WTC11 (cell line): Measurements from ENCODE around the gene GEMIN5. TPM values are rescaled to one million over a fixed set of nuclear protein-coding genes. Genes with fewer than 3 reads are reported as not detected.

Experiments used
- ATAC-seq: fragments of 200-7000 bp; cut with Tn5 transposase; 2 replicates; pipeline ENCODE4 v1.10.0; 2021; ENCODE audit warnings: mild to moderate bottlenecking, moderate library complexity
- CTCF ChIA-PET: fragments of 300-600 bp; sonication (Branson Sonifier 250); formaldehyde crosslinking; loops from one replicate; lab custom pipeline; 2021; ENCODE audit warnings: antibody characterized with exemption; lab: Charles Lee
- POLR2A ChIA-PET: fragments of 350-600 bp; sonication (Branson Sonifier 250); formaldehyde crosslinking; loops from one replicate; lab custom pipeline; 2021; ENCODE audit warnings: antibody characterized with exemption; lab: Charles Lee
- DNase-seq: peaks from one replicate; pipeline ENCODE4 v3.0.0; 2021; ENCODE audit warnings: low spot score
- H3K27ac Mint-ChIP-seq: 2 replicates; pipeline ENCODE4 v1.8.0; 2021; ENCODE audit warnings: mixed read lengths
- H3K27me3 Mint-ChIP-seq: 2 replicates; pipeline ENCODE4 v1.8.0; 2021; ENCODE audit warnings: low read depth, mild to moderate bottlenecking, moderate library complexity, mixed read lengths
- H3K36me3 Mint-ChIP-seq: 2 replicates; pipeline ENCODE4 v1.8.0; 2021; ENCODE audit warnings: mixed read lengths
- H3K4me1 Mint-ChIP-seq: 2 replicates; pipeline ENCODE4 v1.8.0; 2022; ENCODE audit warnings: mixed read lengths
- H3K4me3 Mint-ChIP-seq: 2 replicates; pipeline ENCODE4 v1.8.0; 2021; ENCODE audit warnings: mild to moderate bottlenecking, moderate library complexity, mixed read lengths
- H3K9me3 Mint-ChIP-seq: 2 replicates; pipeline ENCODE4 v1.8.0; 2021; ENCODE audit warnings: mixed read lengths
- ATF1 ChIP-seq: sonication (generic); formaldehyde crosslinking; IDR thresholded peaks from 2 replicates; pipeline ENCODE4 v1.8.1; 2023; ENCODE audit warnings: mild to moderate bottlenecking, moderate library complexity, missing genetic modification reagents
- FOXP1 ChIP-seq: sonication (generic); formaldehyde crosslinking; IDR thresholded peaks from 2 replicates; pipeline ENCODE4 v1.8.0; 2022; ENCODE audit warnings: missing genetic modification reagents, mild to moderate bottlenecking, moderate library complexity, borderline replicate concordance
- MAX ChIP-seq: sonication (generic); formaldehyde crosslinking; IDR thresholded peaks from 2 replicates; pipeline ENCODE4 v1.8.0; 2022; ENCODE audit warnings: mild to moderate bottlenecking, missing genetic modification reagents
- MYBL2 ChIP-seq: sonication (generic); formaldehyde crosslinking; IDR thresholded peaks from 2 replicates; pipeline ENCODE4 v1.8.1; 2023; ENCODE audit warnings: mild to moderate bottlenecking, moderate library complexity, missing genetic modification reagents
- ZNF121 ChIP-seq: sonication (generic); formaldehyde crosslinking; IDR thresholded peaks from 2 replicates; pipeline ENCODE4 v1.8.0; 2023; ENCODE audit warnings: missing genetic modification reagents
- ZNF263 ChIP-seq: sonication (generic); formaldehyde crosslinking; IDR thresholded peaks from 2 replicates; pipeline ENCODE4 v1.8.1; 2022; ENCODE audit warnings: low read depth, mild to moderate bottlenecking, moderate library complexity, missing genetic modification reagents
- total RNA-seq: library from RNA; stranded (reverse); gene quantifications from 3 replicates; pipeline ENCODE4 v1.2.3, GENCODE V29; 2021

Gene GEMIN5
- total RNA-seq, 1 experiment from 2014 or later = 34.8 TPM

- Mint-ChIP-seq H3K27ac (no peak overlapping the region), H3K9me3 (no peaks in the 10 kb centered on the region), H3K27me3 (no peaks in the 10 kb centered on the region), H3K36me3 (no peaks in the 10 kb centered on the region; the same call in 1 of the 2 replicates), H3K4me3 (no peak overlapping the region), H3K4me1 (no peaks in the 10 kb centered on the region)
- no peak for TF ChIP-seq ZNF263 (CRISPR knock-in tag)
- no peak for TF ChIP-seq FOXP1 (CRISPR knock-in tag)
- no peak for TF ChIP-seq MAX (CRISPR knock-in tag)
- TF ChIP-seq MYBL2 (CRISPR knock-in tag) = no peak
- TF ChIP-seq ATF1 = no peak
- TF ChIP-seq ZNF121 (CRISPR knock-in tag) = 0 out of 2 replicates have a peak, but pooled peaks have one; percentile 2
- POLR2A ChIA-PET = interaction anchor here (1.0 kb wide), 1 partner anchor 10 kb away, joined by 4 read pairs; the partner anchor contains the start of gene FAXDC2
- CTCF ChIA-PET = no interaction called here
- no peak for DNase-seq
- peak; percentile 42 for ATAC-seq
Observed at GRCh38 chr5:154840435-154841272, 97.4 kb downstream of the GEMIN5 start.

Other genes with a start within 250 kb of the GEMIN5 start
- gene LARP1, start 182.8 kb downstream of the GEMIN5 start, total RNA-seq = 360 to 406 TPM (median 378 TPM) in 3 replicates
- gene FAXDC2, start 87.6 kb downstream of the GEMIN5 start, total RNA-seq = 3.9 to 6.0 TPM (median 5.5 TPM) in 3 replicates
- 51.7 to 58.6 TPM (median 54.4 TPM) in 3 replicates for gene CNOT8, start 79.6 kb downstream of the GEMIN5 start, total RNA-seq
- 52.0 to 62.3 TPM (median 60.1 TPM) in 3 replicates for gene MRPL22, start 2.9 kb upstream of the GEMIN5 start, total RNA-seq
- gene KIF4B, start 75.5 kb upstream of the GEMIN5 start, total RNA-seq = 0.07 to 0.09 TPM in 2 of 3 replicates, not detected in the other